GM21381 (cell line): ENCODE results near the gene ACIN1.
"Not testable (repeated sequence)": the region's sequence is repeated elsewhere in the genome, so short reads cannot be mapped to it uniquely, and the experiment has no call there.

Experiments
- ATAC-seq: cut with Tn5 transposase; IDR thresholded peaks from one replicate; pipeline ENCODE4 v1.9.1; 2021; ENCODE audit warnings: mild to moderate bottlenecking, moderate library complexity; ENCODE audit not compliant: unreplicated experiment

Gene ACIN1

GRCh38 chr14:23108169-23108568 lies 13.2 kb upstream of the ACIN1 start:
- not testable (repeated sequence) for ATAC-seq

- not testable (repeated sequence) for ATAC-seq
Measured at GRCh38 chr14:23107620-23108019, 12.7 kb upstream of the ACIN1 start.

- no peak for ATAC-seq
Measured at GRCh38 chr14:23106747-23107045, 11.8 kb upstream of the ACIN1 start.

GRCh38 chr14:23105348-23105824 lies 10.4 kb upstream of the ACIN1 start:
- no peak for ATAC-seq

- no peak for ATAC-seq
Measured at GRCh38 chr14:23104591-23105347, 9.8 kb upstream of the ACIN1 start, which contains the start of gene CIROP. TSS of gene CIROP (minus strand) at chr14:23104989. CDS start at chr14:23104920, 69 bp downstream.

GRCh38 chr14:23104070-23104590 lies 9.2 kb upstream of the ACIN1 start:
- no peak for ATAC-seq

- no peak for ATAC-seq
Measured at GRCh38 chr14:23103581-23103980, 8.6 kb upstream of the ACIN1 start.

GRCh38 chr14:23102801-23103200 lies 7.9 kb upstream of the ACIN1 start:
- ATAC-seq, result no peak

- no peak for ATAC-seq
Measured at GRCh38 chr14:23101986-23102625, 7.2 kb upstream of the ACIN1 start.

GRCh38 chr14:23101213-23101970 lies 6.5 kb upstream of the ACIN1 start:
- ATAC-seq, result no peak

- no peak for ATAC-seq
Measured at GRCh38 chr14:23099212-23099861, 4.4 kb upstream of the ACIN1 start.

- no peak for ATAC-seq
Measured at GRCh38 chr14:23097786-23098185, 2.9 kb upstream of the ACIN1 start.

- ATAC-seq, result peak; percentile 90
Measured at GRCh38 chr14:23095196-23096108, 516 bp upstream of the ACIN1 start, which contains the start of gene C14orf119. TSS of gene C14orf119 (plus strand) at chr14:23095505. CDS start at chr14:23097659, 2,154 bp downstream.

GRCh38 chr14:23093991-23094665 lies 808 bp downstream of the ACIN1 start:
- no peak for ATAC-seq

- ATAC-seq, result no peak
Measured at GRCh38 chr14:23093526-23093925, 1.4 kb downstream of the ACIN1 start.

- ATAC-seq, result no peak
Measured at GRCh38 chr14:23093104-23093503, 1.8 kb downstream of the ACIN1 start.

- no peak for ATAC-seq
Measured at GRCh38 chr14:23091294-23092225, 3.4 kb downstream of the ACIN1 start.

GRCh38 chr14:23090254-23090636 lies 4.7 kb downstream of the ACIN1 start:
- ATAC-seq, result no peak
